Left lung (tissue), 10 donors: ENCODE results near the gene GPLD1. TPM values are rescaled to one million over a fixed set of nuclear protein-coding genes. Genes with fewer than 3 reads are reported as not detected.
A peak's percentile ranks its signal among the peaks of the same experiment; 100 is the strongest.

Experiments
- ATAC-seq: fragments of 200-7000 bp; cut with Tn5 transposase; one replicate; pipeline ENCODE4 v1.9.1; 2020; ENCODE audit warnings: moderate library complexity
- DNase-seq, 4 donors: peaks; one replicate each; pipeline ENCODE4 v3.0.0-alpha.2; 2013 to 2020
- H3K27ac ChIP-seq, 2 donors: fragments of 200-600 bp; sonication (generic) in 1 of 2; one replicate each; pipeline versions ENCODE4 v1.5.0 to v1.8.0; 2020 to 2021
- H3K27me3 ChIP-seq, 2 donors: fragments of 200-600 bp; sonication (generic) in 1 of 2; one replicate each; pipeline versions ENCODE4 v1.5.0 to v1.8.0; 2020 to 2021
- H3K36me3 ChIP-seq, 2 donors: fragments of 200-600 bp; sonication (generic) in 1 of 2; one replicate each; pipeline versions ENCODE4 v1.5.0 to v1.8.0; 2020 to 2021
- H3K4me1 ChIP-seq, 2 donors: fragments of 200-600 bp; one replicate each; pipeline ENCODE4 v1.8.0; 2021
- H3K4me3 ChIP-seq, 2 donors: fragments of 200-600 bp; sonication (generic) in 1 of 2; one replicate each; pipeline versions ENCODE4 v1.5.0 to v1.8.0; 2020 to 2021; ENCODE audit warnings: mild to moderate bottlenecking in 1 of 2
- H3K9me3 ChIP-seq, 2 donors: fragments of 200-600 bp; sonication (generic) in 1 of 2; one replicate each; pipeline versions ENCODE4 v1.5.0 to v1.8.0; 2020 to 2021
- CTCF ChIP-seq, 2 donors: fragments of 200-600 bp; sonication (generic) in 1 of 2; IDR thresholded peaks; one replicate each; pipeline versions ENCODE4 v1.5.0 to v1.8.0; 2021; ENCODE audit warnings: antibody characterized with exemption in 2 of 2
- intact Hi-C, 2 donors: fragments of 100-400 bp; cut with DNase I; formaldehyde crosslinking; loops; one replicate each; pipeline versions ENCODE4 v1.11.2 to v1.14.2; 2022
- polyA plus RNA-seq, 6 donors: library from polyadenylated mRNA; unstranded; fragments of 120-200 nt; gene quantifications; one replicate each; pipeline ENCODE4 v1.2.1, GENCODE V29; 2013; ENCODE audit not compliant: insufficient read length in 6 of 6
- total RNA-seq, 2 donors: library from RNA; stranded (reverse); fragmentation: NEBNext Ultra II Directional; extraction: Animal tissue kit (Norgen Biotek cat#: 25700); gene quantifications; one replicate each; pipeline ENCODE4 v1.2.1, GENCODE V29; 2021
- donor health status: DM: no; HTN: yes; CAD: no.
- donor health status: DM: no; HTN: no; CAD: no.

The GPLD1 gene
- total and polyA plus RNA-seq, 8 donors = 1.7 to 3.8 (median 3.0) TPM

- ATAC-seq (no peak), DNase-seq (no peak)
- peaks cover 0 to 24% of the 10 kb centered on the region in 2 donors for H3K27me3 ChIP-seq
- peaks cover 0 to 7% of the 10 kb centered on the region in 2 donors for H3K4me1 ChIP-seq
- intact Hi-C loops = no loop called here
- H3K4me3 ChIP-seq = no peak overlapping the region
- no peak overlapping the region for H3K27ac ChIP-seq
- H3K9me3 ChIP-seq = no peaks in the 10 kb centered on the region
- H3K36me3 ChIP-seq = no peaks in the 10 kb centered on the region
- TF ChIP-seq CTCF (IDR thresholded peaks at IDR 0.05) = no peak
Measured at GRCh38 chr6:24397631-24398030, 91.7 kb downstream of the GPLD1 start.

GRCh38 chr6:24396824-24397223, 92.6 kb downstream of the GPLD1 start:
- Histone ChIP-seq H3K36me3 (no peaks in the 10 kb centered on the region), H3K9me3 (no peaks in the 10 kb centered on the region), H3K4me3 (no peak overlapping the region), H3K27ac (no peak overlapping the region), H3K27me3 (peaks cover 0 to 24% of the 10 kb centered on the region in 2 donors), H3K4me1 (no peaks in the 10 kb centered on the region)
- intact Hi-C loops = no loop called here
- ATAC-seq = no peak
- no peak for DNase-seq
- no peak for TF ChIP-seq CTCF (IDR thresholded peaks at IDR 0.05)

- H3K36me3 ChIP-seq = no peaks in the 10 kb centered on the region
- ATAC-seq = peak; percentile 74
- H3K4me1 ChIP-seq = no peaks in the 10 kb centered on the region
- no peak for DNase-seq
- TF ChIP-seq CTCF (IDR thresholded peaks at IDR 0.05) = no peak
- H3K27me3 ChIP-seq = peaks cover 0 to 14% of the 10 kb centered on the region in 2 donors
- no peak overlapping the region for H3K27ac ChIP-seq
- H3K9me3 ChIP-seq = no peaks in the 10 kb centered on the region
- intact Hi-C loops = no loop called here
- no peak overlapping the region for H3K4me3 ChIP-seq
Measured at GRCh38 chr6:24394780-24395437, 94.5 kb downstream of the GPLD1 start.

- Histone ChIP-seq H3K27ac (no peak overlapping the region), H3K4me3 (no peak overlapping the region), H3K4me1 (no peaks in the 10 kb centered on the region), H3K36me3 (no peaks in the 10 kb centered on the region), H3K27me3 (peaks cover 0 to 8% of the 10 kb centered on the region in 2 donors), H3K9me3 (no peaks in the 10 kb centered on the region)
- no peak for ATAC-seq
- no peak for DNase-seq
- intact Hi-C loops = no loop called here
- no peak for TF ChIP-seq CTCF (IDR thresholded peaks at IDR 0.05)
Measured at GRCh38 chr6:24394061-24394779, 95.2 kb downstream of the GPLD1 start.

GRCh38 chr6:24391756-24392405, 97.5 kb downstream of the GPLD1 start:
- intact Hi-C loops = no loop called here
- Histone ChIP-seq H3K9me3 (no peaks in the 10 kb centered on the region), H3K27ac (no peak overlapping the region), H3K27me3 (no peaks in the 10 kb centered on the region), H3K4me1 (no peaks in the 10 kb centered on the region), H3K36me3 (no peaks in the 10 kb centered on the region), H3K4me3 (no peak overlapping the region)
- DNase-seq (no peak), ATAC-seq (no peak)
- TF ChIP-seq CTCF (IDR thresholded peaks at IDR 0.05) = no peak
